HG02884 (cell line): Measurements from ENCODE around the gene ETNK1.

Experiments used
- ATAC-seq: cut with Tn5 transposase; IDR thresholded peaks from one replicate; pipeline ENCODE4 v1.9.1; 2021; ENCODE audit warnings: mild to moderate bottlenecking, moderate library complexity; ENCODE audit not compliant: unreplicated experiment

The ETNK1 gene

DNA sequence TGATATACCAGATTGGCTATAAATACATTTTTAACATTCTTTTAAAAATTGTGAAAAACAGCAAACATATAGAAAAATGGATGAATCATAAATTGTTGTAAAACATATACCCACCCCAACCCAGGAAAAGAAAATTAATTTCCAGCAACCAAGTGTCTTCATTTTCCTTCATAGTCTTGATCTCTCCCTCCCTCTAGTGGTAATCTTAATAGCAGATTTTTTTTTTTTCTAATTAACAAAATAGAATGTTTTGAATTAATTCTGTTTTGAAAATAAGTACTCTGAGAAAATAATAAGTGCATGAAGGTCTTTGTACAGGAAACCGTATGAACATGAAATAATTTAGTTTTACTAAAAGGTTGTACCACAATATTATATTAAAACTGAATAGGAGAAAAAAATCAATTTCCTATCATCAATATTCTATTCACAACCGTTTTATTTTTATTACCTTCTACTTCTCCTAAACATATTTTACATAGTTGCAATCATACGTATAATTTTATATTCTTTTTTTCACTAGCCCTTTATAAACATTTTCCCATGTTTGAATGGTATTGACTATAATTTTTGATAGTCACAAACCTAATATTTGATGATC is 7.0 kb downstream of the ETNK1 start:
- no peak for ATAC-seq

- ATAC-seq = no peak
Observed at GRCh38 chr12:22634883-22635282, 9.9 kb downstream of the ETNK1 start.

DNA sequence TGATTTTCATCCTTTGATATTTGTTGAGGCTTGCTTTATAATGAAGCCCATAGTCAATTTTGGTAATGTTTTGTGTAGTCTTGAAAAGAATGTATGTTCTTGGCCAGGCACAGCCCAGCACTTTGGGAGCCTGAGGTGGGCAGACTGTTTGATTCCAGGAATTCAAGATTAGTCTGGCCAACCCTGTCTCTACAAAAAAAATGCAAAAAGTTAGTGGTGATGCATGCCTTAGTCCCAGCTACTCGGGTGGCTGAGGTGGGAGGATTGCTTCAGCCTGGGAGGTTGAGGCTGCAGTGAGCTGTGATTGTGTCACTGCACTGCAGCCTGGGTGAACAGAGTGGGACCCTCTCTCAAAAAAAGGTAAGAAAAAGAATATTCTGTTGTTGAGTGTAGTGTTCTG is 10.8 kb downstream of the ETNK1 start:
- ATAC-seq = no peak

- no peak for ATAC-seq
Observed at GRCh38 chr12:22640851-22641250, 15.9 kb downstream of the ETNK1 start.

DNA sequence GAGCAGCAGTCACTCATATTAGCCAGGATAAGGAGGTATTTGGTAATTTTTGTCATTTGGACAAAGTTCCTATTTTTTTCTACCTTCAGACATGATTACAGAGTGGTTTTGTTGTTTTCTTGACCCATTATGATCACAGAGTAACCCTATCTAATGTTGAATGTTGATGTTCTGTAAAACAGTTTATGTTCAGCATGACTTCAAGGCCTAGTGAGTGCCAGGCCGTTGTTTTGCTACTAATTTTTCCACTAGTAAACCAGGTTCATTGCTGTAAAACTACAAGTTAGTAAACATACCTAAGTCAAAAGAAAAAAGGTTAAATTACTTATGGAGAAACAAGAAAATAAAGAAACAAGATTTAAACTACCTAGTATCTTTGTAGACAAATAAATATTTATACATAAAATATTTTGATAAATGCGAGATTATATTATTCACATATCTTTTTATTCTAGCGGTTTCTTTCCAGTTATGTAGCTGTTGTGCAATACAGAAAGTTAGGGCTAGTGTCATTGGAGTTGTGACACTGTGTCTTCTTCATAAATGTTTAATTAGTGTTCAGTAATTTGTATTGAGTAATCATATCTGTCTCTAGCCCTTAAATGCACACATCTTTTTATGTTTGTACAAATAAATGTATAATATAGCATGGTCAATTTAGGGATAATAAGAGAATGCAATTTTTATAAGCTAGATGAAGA is 16.5 kb downstream of the ETNK1 start:
- ATAC-seq = no peak

GRCh38 chr12:22648668-22649067 is 23.7 kb downstream of the ETNK1 start:
- no peak for ATAC-seq

- ATAC-seq = no peak
Observed at GRCh38 chr12:22653075-22653474, 28.1 kb downstream of the ETNK1 start.

- ATAC-seq = no peak
Observed at GRCh38 chr12:22653791-22654190, 28.8 kb downstream of the ETNK1 start.

DNA sequence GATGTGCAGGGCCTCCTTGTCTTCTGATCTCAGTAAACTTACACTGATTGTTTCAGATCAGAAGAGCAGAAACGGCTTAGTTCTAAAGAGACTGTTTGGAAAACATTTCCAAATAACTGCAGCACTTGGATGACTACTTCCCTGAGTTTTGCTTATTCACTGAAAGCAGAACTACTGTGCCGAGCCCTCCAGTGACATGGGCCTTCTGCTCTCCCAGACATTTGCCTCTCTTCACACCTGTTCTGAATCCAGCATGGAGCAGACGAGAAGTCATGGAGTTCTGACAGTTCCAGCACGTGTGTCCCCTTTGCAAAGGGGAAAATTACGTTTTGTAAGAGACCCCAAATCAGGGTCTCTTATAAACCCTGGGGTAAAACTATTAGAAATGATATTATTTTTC is 31.4 kb downstream of the ETNK1 start:
- no peak for ATAC-seq

DNA sequence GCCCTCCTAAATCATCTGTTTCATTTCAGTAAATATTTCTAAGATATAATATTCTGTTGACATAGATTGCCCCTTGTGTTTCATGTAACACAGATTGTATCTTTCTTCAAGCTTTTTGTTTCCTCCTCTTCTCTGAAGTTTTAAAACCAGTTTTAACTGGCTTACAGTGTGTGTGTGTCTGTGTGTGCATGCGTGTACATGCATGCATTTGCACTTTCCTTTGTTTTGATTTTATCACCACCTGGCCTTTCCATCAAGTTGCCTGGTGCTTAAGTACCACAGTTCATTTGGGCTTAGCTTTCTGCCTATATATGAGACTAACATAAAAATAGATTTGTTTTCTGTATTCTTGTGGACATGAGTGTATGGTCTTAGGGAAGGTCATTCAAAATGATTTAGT is 31.9 kb downstream of the ETNK1 start:
- ATAC-seq = no peak

GRCh38 chr12:22657538-22657937 is 32.6 kb downstream of the ETNK1 start:
- no peak for ATAC-seq

- no peak for ATAC-seq
Observed at GRCh38 chr12:22658214-22658613, 33.2 kb downstream of the ETNK1 start.

- no peak for ATAC-seq
Observed at GRCh38 chr12:22662356-22662755, 37.4 kb downstream of the ETNK1 start.

DNA sequence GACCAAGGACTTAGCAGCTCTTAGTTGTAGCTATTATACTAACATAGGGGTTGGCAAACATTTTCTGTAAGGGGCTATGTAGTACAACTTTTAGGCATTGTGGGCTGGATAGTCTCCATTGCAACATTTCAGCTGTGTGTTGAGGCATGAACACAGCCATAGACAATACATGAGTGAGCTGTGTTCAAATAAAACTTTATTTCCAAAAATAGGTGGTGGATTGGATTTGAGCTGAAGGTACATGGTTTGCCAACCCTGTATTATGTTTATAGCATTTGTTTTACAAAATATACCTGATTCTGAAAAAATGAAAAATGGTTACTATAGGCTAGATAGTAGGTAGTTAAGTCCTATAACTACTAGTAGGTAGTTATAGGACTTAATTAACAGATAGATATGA is 40.5 kb downstream of the ETNK1 start:
- no peak for ATAC-seq

GRCh38 chr12:22667122-22667521 is 42.2 kb downstream of the ETNK1 start:
- ATAC-seq = no peak

- no peak for ATAC-seq
Observed at GRCh38 chr12:22668441-22668840, 43.5 kb downstream of the ETNK1 start.

DNA sequence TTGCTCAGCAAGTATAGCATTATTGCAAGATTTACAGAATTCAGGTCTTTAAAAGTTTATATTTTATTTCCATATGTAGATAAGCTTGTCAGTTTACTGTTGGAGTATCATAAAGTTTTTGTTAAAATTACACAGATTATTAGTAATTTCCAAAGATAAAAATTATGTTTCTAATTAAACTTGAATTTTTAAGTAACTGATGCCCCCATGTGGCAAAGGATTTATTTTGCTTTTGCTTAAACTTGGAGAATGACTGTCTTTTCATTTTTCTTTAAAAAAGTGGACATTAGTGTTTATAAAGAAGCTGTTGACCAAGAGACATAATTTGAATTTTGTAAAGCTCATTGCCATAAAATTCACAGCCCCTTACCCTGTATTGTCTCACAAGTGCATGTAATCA is 45.8 kb downstream of the ETNK1 start:
- no peak for ATAC-seq

DNA sequence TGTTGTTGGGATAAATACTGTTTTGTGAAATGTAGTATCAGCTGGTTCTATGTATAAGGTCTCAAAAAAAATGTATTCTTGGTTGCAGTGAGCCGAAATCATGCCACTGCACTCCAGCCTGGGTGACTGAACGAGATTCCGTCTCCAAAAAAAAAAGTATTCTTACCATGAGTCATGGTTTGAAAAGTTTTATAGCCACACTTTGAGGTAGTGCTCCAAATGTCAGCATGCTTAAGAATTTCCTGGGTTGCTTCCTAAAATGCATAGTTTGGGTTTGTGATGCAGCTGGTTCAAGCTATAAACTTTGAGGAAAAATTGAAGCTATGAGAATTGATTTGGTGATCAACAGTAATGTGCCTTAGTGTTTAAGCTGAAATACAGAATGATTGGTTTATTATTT is 48.0 kb downstream of the ETNK1 start:
- no peak for ATAC-seq

DNA sequence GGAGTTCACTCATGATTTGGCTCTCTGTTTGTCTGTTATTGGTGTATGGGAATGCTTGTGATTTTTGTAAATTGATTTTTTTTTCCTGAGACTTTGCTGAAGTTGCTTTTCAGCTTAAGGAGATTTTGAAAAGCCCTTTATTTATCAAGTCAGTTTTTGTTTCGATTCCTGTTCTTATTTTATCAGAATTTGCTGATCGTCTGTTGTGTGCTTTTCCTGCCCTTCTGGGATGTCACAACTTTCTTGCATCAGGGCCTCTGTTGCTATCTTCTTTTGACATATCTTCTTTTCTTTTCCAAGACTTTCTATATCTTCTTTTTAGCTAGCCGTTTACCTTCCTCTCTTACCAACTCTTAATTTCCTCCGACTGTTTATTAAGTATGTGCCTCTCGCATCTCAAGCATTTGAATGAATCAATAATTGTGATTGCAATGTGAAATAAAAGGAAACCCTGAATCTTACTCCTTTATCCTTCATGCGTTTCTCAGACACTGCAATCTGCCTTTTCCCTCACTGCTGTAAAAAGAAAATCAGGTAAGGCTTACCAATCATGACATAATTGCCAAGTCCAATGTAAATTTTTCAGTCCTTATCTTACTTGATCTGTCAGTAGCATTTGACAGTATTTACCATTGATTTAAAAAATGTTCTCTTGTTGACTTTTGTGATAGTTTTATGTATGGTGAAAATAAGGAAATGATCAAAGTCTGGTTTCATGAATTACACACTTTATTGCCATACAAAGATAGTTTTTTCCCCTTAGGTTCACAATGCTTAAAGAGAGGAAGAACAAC is 53.0 kb downstream of the ETNK1 start:
- ATAC-seq = no peak

GRCh38 chr12:22682663-22683062 is 57.7 kb downstream of the ETNK1 start:
- ATAC-seq = no peak

DNA sequence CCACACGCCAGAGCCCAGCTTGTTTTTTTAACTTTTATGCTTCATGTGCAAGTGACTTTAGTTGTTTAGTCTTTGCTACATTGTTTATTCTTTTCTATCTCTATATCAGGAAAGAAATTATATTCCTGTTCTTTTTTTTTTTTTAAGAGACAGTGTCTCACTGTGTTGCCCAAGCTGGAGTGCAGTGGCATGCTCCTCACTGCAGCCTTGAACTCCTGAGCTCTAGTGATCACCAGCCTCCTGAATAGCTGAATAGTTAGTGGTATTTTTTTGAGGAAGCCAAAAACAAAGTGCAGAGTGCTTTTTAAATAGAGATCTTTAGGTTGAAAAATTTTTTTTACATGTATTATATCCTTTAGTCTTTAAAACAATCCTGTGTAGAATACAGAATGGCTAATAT is 58.2 kb downstream of the ETNK1 start:
- ATAC-seq = no peak
